CD4-positive, alpha-beta T cell treated with Interleukin-1 beta for 1 hour (primary cell): ENCODE data around the gene HSPA8.
"Not testable (repeated sequence)": the region's sequence is repeated elsewhere in the genome, so short reads cannot be mapped to it uniquely, and the experiment has no call there.

Experiments
- DNase-seq, 2 donors: peaks; one replicate each; pipeline ENCODE4 v3.0.0-alpha.2; 2020 to 2022

The HSPA8 gene

DNA sequence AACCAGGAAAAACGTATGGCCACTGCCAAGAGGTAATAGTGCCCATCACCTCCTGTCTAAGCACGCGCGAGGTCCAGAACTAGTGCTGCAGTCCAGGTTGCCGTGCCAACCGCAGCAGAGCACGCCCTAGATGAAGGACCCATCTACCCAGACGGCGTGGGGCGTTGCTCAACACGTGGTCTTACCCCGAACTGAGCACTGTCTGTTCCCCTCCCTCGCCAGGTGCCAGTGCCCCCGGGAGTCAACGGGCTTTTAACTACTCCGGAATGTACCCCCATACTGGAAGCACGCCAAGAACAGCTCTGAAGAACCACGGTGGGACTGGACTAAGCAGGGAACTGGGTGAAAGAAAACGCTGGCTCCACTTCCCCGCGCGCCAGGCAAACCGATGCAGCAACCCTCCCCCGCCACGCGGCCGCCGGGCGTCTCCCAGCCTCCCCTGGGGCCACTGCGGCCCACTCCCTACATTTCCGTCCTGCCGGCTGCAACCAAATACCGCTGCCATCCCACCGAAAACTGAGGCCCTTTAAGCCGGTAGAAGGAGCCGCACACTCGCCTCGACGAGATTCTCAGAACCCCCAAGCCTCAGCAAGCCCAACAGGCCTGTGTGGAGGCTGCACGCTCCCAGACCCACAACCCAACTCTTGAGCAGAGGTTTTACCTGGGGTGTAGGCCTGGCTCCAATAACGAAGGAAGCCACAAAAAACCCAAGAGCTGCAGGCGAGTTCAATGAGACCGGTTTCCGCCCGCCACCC is at the start of gene HSPA8:
TSS of gene HSPA8 (minus strand) at position 734 of the 755 bp plus-strand sequence. CDS start 812 bp downstream, outside the sequence.
- DNase-seq = peak; percentile 75 to 78

DNA sequence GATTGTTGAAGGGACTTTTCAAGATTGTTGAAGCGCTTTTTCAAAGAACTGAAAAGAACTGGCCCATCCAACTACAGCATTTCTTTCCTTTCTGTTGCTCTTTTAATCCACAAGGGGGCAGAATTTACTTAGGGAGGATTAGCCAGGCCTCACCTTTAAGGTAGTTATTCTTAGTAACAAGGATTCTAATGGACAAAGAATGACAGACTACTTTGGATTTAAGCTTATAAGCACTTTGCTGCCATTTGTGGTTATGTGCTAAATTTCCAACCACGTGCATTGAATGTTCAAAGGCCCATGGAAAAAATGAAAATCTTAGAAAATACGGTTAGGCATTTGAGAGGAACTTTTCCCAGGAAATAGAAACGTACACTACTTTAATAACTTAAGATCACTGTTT is 49.5 kb upstream of the HSPA8 start:
- DNase-seq = peak in 1 of 2 donors; percentile 61

DNA sequence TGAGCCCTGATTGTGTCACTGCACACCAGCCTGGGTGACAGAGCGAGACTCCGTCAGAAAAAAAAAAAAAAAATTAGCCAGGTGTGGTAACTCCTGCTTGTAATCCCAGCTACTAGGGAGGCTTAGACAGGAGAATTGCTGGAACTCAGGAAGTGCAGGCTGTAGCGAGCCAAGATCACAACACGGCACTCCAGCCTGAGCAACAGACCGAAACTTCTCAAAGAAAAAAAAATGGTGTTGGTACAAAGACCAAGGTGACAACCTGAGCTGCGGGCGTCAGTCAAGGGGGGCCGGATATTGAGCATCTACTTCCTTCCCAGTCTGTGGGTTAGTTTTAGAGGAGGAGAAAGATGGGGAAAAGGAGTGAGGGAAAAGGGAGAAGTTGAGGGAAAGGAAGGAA is 48.5 kb upstream of the HSPA8 start:
- peak in 1 of 2 donors; percentile 18 for DNase-seq

DNA sequence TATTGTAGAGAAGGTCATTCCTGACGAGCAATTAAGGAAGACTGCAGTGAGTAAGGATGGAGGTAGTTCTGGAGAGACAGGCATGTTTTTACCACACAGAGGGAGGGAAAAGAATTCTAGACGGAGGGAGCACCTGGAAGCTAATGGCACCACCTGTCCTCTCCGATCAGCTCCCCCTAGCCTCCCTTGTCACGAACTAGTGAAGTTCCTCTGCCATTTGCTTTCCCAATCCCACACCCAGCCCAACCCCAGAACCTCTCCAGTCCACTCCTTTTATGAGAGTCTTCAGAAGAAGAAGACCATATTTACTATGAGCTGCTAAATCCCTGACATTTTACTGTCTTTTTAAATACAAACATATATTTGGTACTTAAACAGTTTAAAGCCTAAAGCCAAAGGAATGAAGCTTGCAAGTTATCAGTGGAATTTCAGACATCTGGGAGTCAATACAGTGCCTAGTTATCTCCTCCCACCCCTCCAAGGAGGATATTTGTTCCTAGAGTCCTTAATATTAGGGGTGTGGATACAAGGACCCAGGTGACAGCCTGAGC is 46.1 kb upstream of the HSPA8 start:
- DNase-seq = no peak

DNA sequence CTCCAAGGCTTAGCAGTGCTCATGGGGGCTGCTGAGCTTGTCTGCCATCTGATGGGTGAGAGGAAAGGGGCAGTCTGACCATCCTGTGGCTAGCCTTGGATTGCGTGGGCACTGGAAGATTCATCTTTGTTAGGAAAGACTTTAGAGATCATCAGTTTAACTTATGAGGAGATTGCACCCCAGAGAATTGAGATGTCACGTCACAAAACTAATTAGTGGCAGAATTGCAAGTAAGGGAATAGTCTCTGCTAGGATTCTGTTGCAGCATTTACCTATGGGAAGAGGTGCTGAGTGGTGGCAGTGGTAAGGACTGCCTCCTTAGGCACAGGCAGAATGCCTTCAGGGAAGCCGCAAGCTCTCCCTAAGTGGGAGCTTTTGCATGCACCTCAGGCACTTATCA is 42.8 kb upstream of the HSPA8 start:
- no peak for DNase-seq

DNA sequence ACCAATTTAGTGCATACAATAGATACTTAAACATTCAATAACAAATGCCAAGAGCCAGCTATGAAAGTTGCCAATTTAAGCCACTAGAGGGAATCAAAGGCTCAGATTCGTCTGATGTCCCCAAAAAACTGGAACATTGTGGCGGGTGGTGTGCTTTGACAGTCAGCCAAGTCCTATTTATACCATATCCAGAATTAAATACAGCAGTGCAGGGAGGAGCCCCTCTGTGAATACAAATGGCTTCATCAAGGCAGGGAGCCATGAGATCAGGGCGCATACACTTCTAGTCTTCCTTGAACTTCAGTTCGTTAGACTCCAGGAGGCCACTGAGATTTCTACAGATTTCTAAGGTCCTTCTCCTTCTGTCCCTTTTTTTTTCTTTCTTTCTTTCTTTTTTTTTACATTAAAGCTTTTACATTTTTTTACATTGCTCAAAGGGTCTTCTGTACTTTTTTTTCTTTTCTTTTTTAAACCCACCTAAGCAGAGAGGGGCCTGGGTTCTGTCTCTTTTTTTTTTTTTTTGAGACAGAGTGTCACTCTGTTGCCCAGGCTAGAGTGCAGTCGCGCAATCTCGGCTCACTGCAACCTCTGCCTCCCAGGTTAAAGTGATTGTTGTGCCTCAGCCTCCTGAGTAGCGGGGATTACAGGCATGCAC is 41.5 kb upstream of the HSPA8 start:
- DNase-seq = peak; percentile 34 to 69

DNA sequence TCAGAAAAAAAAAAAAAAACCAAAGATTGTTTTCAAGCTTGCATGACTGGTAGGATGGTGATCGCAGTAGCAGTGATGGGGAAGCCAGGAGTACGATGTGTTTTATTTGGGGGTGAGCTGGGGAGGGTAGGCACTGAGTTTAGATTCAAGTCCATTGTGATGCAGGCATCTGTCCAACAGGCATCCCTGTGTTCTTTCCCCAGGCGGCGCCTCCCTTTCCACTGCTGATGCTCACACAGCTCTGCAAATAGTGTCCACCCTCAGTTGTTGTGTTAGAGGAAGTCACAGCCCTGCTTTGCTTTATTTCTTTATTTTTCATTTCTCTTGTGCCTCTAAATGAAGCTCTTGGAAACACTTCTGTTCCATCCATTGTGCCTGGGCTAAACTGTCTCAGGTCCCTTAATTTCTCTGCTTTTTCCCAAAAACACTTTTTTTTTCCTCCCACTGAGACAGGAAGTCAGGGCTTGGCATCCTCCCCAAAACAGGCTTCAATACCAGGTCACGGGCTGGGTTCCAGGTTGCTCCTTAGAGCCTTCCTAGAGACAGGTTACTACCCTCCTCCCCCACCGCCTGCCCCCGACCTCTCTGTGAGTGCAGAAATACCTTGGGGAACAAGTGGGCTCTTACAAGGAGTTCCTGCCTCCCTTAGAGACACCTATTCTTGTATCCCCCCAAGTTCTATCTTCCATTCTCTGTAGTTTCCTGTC is 38.6 kb upstream of the HSPA8 start:
- DNase-seq = no peak

DNA sequence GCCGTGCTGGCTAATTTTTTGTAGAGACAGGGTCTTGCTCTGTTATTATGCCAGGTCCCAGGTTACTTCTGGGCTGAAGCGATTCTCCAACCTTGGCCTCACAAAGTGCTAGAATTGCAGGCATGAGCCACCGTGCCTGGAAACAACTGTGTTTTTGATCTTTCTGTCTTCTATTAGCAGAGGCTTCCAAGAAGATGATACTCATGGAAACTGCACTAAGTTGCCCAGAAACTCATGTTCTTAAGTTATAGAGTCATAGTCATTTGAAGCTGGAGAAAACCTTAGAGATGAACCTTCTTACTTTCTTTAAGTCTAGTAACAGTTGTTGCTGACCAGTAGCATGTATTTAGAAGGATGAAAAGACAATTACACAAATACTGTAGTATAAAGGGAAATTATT is 37.1 kb upstream of the HSPA8 start:
- DNase-seq = no peak

DNA sequence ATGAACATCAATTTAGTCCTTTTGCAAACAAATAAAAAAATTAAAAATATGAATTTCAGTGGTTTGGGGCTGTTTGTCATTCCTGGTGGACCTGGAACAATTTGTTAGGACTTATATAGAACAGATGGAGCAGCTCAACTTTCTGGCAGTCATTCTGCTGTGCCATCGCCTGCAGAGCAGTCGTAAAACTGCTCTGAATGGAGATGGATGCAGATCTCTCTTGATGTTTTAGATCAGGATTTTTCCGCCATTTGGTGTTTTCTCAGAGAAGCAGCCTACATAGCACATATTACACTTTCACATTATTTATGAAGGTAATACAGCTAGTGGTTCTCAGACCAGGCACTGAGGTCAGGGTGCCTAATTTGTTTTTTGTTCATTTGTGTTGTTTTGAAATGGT is 31.8 kb upstream of the HSPA8 start:
- no peak for DNase-seq

DNA sequence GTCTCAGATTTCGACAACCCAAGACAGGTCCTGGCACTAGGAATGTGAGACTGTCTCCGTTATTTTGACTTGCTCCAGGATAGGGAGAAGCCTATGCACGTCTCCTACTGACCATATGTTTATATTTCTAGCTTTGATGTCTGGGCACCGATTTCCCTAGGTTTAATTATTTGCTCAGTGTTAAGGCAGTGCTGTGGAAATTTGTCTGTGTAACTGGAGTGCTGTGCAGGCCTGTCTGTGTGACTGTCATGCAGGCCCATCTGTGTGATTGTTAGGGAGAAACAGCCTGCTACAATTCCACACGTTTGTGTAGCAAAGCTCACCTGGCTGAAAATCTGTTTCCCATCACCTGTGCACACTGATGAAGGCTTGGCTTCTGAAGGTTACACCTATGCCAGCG is 29.6 kb upstream of the HSPA8 start:
- DNase-seq = no peak

DNA sequence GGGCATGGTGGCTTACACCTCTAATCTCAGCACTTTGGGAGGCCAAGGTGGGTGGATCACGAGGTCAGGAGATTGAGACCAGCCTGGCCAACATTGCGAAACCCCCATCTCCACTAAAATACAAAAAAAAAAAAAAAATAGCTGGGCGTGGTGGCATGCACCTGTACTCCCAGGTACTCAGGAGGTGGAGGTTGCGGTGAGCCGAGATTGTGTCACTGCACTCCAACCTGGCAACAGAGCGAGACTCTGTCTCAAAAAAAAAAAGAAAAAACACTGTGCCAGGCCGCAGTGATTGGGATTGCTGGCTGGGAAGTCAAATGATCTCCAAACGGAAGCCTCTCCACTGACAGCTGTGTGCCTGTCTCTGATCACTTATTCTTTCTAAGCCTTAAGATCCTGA is 28.2 kb upstream of the HSPA8 start:
- DNase-seq = not testable (repeated sequence)

DNA sequence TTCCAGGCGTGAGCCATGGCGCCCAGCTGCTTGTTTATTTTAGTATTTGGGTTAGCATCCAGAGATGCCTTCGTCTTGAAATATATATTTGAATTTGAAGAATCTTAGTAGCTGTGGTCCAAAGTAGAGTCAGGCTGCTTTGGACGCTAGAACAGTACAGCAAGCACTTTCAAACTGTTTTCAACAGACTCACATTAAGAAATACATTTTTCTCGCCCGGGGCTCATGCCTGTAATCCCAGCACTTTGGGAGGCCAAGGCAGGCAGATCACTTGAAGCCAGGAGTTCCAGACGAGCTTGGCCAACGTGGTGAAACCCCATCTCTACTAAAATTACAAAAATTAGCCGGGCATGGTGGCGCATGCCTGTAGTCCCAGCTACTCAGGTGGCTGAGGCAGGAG is 27.0 kb upstream of the HSPA8 start:
- DNase-seq = not testable (repeated sequence)

DNA sequence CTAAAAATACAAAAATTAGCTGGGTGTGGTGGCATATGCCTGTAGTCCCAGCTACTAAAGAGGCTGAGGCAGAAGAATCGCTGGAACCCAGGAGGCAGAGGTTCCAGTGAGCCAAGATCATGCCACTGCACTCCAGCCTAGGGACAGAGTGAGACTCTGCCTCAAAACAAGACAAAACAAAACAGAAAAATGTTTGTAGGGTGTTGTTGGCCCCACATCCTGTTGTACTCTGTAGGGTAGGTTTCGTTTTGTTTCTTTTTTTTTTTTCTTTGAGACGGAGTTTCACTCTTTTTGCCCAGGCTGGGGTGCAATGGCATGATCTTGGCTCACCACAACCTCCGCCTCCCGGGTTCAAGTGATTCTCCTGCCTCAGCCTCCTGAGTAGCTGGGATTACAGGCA is 25.7 kb upstream of the HSPA8 start:
- DNase-seq = peak; percentile 18 to 68

DNA sequence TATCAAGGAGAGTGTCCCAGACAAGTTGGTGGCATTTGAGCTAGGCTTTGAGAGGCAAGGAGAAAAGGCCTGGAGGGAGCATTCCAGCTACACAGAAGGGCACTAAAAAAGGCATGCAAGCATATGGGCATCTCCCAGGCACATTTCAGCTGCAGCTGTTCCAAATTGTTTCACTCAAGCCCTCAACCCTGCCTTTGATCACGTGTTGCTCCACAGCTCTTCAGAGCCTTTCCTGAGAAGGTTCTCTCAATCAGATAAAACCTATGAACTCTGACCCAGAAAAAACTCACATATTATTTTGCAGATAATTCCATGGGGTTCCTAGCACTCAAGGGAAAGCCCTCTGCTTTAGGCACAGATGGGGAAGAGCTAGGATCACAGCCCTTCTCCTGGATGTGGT is 24.4 kb upstream of the HSPA8 start:
- DNase-seq = no peak

DNA sequence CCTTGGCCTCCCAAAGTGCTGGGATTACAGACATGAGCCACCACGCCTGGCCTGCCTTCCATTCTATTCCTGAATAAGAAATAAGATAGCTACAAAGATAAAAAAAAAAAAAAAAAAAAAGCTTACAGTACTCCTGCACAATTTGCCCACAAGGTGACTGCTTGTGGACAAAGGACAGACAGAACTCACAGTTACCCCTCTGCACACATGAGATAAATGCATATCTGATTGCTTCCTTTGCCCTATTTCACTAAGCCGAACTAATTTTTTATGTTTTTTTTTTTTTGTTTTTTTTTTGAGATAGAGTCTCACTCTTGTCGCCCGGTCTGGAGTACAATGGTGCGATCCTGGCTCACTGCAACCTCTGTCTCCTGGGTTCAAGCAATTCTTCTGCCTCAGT is 23.6 kb upstream of the HSPA8 start:
- DNase-seq = no peak

DNA sequence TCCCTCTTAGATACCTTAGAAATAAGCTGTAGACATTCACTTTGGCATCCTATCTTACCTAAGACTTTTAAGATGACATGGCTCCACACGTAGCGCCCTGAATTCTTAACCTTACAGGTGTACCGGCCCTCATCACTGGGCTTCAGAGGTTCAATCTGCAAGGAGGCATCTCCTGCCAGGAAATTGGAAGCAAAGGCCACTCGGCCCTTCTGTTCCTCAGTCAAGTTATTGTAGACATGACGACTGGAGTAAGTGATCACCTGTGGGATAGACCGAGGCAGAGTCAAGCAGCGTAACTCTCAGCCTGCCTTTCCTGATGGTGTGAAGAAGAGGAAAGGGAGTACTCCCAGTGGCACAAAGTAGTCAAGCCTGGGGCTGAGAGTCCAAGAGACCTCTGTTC is 22.5 kb upstream of the HSPA8 start:
- no peak for DNase-seq

DNA sequence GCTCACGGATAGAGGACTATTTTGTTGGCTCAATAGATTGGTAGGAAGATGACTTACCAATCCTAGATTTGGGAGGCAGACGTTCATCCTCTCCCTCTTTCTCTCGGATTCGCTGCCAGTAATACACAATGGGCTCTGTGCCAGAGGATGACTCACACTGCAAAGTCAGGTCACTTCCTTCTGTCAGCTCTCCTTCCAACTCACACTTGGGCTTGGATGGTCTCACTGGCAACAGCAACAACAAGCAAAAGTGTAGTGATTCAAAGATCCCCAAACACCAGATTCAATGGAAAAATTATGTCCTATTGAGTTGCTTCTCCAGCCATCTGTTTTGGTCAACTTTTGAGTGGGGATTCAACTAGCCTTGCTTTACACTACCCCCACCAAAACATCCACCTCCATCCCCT is 21.7 kb upstream of the HSPA8 start:
- DNase-seq = peak; percentile 81 to 83

DNA sequence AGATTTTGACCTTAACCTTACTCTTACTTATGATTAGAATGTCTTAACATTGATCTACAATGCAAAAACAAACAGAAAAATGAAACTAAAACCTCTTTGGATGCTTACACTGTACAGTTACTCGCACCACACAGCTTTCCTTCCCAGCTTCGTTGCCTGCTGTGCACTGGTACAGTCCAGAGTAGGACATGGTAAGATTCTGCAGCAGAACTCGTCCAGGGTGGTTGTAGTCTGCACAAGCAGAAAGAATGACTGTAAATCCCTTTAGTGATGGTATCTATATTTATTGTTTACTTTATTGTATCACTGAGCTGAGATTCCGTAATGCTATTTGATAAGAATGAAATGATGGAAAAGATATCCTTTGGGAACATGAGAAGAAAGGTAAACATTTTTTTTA is 21.0 kb upstream of the HSPA8 start:
- DNase-seq = peak in 1 of 2 donors; percentile 34

DNA sequence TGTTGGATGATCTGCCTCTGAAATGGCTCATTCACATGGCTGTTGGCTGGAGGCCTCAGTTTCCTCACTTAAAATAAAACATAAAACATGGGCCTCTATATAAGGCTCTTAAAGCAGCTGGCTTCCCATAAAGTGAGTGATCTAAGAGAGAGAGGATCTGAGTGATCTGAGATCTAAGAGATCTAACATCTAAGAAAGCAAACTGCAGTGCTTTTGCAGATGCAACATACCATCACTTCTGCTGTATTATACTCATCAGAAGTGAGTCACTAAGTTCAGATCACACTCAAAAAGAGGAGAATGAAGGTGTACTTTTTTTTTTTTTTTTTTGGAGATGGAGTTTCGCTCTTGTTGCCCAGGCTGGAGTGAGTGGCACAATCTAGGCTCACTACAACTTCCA is 18.1 kb upstream of the HSPA8 start:
- no peak for DNase-seq

DNA sequence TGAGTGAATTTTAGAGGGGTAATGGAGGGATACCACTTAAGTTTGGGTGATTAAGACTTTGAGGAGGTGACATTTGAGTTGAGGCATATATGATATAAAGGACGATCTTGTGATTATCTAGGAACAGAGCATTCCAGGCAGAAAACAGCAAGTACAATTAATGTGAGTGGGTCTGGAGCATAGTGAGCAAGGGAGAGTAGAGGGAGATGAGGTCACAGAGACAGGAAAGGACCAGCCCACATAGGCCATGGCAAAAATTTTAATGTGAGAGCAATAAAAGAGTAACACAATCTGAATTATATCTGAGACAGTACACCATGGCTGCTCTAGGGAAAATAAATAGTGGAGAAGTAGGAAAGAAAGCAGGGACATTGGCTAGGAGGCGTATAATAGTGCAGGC is 14.5 kb upstream of the HSPA8 start:
- no peak for DNase-seq

DNA sequence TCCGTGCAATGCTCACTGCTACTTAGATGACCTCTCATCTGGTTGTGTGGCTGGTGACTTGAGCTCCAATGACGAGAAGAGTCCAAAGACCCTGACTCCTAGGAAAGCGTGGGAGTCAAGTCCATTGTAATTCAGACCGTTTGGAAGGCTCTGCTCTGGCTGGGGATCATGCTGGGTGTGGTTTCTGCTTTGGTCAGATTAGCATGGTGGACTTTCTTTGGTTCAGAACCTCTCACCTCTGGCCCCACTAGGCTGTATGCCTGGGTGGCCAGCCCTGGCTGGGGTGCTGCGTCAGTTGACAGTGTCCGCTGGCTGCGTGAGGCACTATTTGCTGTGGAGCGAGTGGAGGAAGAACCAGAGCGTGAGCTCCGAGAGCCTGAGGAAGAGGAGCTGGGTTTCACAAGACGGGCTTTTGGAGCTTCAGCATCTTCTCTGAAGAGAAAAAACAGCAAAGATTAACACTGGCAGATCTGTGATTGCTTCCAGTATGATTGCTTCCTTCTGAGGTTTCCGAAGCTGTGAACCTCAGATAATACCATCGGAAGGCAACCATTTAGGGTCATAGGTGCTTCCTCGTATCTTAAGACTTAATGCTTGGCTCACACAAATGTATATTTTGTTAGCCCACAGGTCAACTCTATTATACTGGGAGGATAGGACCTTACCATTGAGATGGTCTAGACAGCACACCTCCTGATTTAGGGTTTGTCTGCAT is 11.6 kb upstream of the HSPA8 start:
- no peak for DNase-seq

DNA sequence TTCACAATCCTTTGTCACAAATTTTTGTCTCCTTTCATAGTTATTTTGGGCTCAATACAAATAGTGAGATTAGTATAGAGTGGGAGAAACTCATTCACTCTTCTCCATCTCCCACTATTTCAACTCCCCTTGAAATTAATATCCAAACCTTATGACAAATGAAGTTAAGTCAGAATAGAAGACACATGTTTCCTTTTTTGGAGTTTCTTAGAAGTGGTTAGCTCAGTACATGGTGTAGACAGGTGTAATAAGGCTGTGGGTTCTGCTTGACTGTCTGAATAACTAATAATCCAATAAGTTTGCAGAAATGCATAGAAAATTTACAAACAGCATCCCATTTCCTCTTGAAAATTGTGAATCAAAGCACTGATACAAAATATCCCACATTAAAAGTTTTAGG is 10.8 kb upstream of the HSPA8 start:
- no peak for DNase-seq

DNA sequence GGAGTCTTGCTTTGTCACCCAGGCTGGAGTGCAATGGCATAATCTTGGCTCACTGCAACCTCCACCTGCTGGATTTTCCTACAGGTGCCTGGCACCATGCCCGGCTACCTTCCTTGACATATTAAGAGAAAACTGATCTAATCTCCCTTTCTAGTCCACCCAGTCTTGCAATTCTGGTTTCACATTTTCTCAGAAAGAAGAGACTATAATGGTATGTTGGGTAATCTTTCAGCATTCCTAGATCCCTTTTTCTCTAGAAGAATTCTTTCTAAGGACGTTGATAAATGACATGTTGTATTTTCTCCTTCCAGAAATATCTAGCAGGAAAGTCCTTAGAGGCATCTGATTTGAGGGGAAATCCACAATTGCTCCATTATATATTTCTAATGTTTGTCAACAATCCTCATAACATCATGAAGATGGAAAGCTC is 10.4 kb upstream of the HSPA8 start:
- DNase-seq = no peak
